NCI-H2107 (cell line): ENCODE data around the gene NDUFA11.

ENCODE experiments used
- DNase-seq: peaks from one replicate; lab custom pipeline; 2025; lab: John Stamatoyannopoulos, UW

The NDUFA11 gene

DNA sequence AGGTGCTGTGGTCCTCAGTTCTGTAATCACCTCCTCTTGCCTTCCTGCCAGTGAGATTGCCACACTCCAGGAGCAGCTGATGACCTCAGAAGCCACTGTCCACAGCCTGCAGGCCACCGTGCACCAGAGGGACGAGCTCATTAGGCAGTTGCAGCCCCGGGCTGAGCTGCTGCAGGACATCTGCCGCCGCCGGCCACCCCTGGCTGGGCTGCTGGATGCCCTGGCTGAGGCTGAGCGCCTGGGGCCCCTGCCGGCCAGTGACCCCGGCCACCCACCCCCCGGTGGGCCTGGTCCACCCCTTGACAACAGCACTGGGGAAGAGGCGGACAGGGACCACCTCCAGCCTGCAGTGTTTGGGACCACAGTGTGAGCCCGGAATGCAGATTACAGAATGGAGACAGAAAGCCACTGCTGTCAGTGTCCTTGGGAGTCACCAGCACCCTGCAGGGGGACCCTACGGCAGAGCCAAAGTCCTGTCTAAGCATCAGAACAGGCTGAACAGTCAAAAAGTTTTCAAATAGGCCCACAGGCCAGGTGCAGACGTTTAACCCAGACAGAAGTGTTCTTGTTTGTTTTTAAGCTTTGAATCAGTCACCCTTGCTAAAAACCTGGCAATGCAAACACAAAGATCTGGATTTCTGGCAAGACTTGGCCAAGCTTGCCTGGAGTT, 5.3 kb upstream of the NDUFA11 start:
- DNase-seq: no peak

DNA sequence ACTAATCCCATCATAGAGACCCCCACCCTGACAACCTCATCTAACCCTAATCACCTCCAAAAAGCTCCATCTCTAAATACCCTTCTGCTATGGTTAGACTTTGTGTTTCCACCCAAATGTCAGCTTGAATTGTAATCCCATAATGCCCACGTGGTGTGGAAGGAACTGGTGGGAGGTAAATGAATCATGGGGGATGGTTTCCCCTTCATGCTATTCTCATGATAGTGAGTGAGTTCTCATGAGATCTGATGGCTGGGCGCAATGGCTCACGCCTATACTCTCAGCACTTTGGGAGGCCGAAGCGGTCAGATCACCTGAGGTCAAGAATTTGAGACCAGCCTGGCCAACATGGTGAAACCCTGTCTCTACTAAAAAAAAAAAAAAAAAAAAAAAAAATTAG, 3.7 kb upstream of the NDUFA11 start:
- DNase-seq: no peak

- DNase-seq: no peak
Observed at GRCh38 chr19:5905114-5905778, 1.7 kb upstream of the NDUFA11 start.

GRCh38 chr19:5904352-5905113, 943 bp upstream of the NDUFA11 start, which contains the start of gene VMAC:
TSS of gene VMAC (plus strand) at chr19:5904872. CDS start at chr19:5904891, 19 bp downstream.
- peak; percentile 100 for DNase-seq

- DNase-seq: no peak
Observed at GRCh38 chr19:5903056-5903623, 450 bp downstream of the NDUFA11 start.

DNA sequence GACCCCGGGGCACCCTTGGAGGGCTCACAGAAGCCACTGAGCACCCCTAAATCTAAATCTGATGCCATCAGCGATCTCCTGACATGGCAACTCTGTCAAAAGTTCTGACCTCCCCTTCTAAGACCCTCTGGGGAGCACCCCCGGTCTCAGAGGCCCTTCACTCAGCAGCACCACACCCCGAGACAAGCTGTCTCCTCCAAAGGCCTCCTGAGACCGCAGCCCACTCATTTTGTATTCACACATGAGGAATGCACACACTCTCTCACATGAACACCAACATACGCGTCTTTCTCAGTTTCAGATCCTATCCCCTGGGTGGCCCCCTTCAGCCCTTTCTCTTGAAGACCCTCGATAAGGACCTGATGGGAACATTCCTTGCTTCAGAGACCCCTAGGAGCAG, 2.6 kb downstream of the NDUFA11 start:
- DNase-seq: no peak

DNA sequence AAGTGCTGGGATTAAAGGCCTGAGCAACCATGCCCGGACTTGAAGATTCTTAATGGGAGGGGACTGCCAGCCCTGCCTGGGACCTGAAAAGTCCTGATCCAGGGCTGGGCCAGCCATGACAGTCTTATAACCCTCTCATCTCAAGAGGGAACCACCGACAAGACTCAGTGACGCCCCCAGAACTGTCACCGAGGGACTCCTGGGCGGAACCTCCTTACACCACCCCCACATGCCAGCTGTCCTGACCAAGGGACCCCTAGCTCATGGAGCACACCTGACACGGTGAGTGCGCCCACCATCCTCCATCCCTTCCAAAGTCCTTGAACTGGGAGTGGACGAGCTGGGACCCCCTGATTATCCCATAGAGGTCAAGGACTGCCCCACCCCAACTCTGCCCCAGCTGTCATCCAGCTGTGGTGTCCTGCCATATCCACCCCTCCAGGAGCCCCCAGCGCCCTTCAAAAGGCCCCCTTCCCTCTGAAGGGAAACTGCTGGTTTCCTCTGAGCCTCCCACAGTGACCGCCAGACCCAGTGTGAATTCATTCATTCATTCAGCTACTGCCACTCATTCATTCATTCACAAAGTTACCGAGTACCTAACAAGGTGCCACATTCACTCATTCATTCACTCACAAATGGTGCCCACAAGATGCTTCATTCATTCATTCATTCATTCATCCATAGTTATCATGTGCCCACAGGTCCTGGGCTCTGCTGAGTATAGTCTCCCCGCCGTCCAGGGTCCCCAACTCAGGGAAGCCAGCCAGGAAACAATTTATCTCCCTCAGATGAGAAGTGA, 3.7 kb downstream of the NDUFA11 start:
- DNase-seq: no peak

- no peak for DNase-seq
Observed at GRCh38 chr19:5897189-5897969, 6.2 kb downstream of the NDUFA11 start.

DNA sequence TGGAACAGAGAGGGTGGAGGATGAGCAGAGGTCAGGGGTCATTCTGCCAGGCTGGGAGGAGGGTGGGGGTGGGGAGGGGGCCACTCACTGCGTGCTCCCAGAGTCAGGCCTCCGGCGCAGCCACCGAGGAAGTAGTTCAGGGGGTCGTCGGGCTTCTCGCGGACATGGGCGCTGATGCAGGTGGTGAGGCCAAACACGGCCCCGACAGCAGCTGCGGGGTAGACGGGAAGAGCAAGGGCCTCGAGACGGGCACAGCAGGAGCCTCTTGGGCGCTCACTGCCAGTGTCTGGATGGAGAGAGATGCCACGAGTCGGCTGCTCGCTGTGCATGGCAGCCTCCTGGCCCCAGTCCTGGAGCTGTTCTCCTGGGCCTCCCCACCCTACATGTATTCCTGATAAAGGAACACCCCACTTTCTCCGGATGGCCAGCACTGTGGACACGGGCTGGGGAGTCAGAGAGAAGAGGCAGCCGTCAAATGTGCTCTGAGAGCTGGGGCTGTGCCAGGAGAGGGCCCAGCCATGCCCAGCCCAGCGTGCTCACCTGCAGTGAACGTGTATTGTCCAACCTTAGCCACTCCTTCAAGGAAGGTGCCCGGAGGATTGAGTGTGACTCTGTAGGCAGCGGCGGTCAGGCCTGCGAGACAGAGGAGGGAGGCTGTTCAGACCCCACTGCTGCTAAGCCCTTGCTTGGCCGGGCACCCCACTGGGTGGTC, 7.1 kb downstream of the NDUFA11 start:
- DNase-seq: no peak

DNA sequence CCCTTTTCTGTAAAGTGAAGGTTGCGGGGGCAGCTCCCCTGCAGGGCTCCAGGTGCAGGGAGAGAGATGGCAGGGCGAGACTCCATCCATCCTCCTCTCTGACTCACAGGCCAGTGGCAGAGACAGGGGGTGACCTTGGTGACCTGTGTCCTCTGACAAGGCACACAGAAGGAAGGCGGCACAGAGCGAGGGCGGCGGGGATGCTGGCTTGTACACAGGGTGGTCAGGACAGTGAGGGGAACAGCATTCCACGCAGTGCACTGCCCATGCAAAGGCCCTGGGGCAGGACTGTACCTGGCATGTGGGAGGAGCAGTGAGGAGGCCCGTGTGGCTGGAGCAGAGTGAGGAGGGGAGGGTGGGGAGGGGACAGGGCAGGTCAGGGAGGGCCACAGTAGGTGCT, 7.7 kb downstream of the NDUFA11 start:
- DNase-seq: no peak

DNA sequence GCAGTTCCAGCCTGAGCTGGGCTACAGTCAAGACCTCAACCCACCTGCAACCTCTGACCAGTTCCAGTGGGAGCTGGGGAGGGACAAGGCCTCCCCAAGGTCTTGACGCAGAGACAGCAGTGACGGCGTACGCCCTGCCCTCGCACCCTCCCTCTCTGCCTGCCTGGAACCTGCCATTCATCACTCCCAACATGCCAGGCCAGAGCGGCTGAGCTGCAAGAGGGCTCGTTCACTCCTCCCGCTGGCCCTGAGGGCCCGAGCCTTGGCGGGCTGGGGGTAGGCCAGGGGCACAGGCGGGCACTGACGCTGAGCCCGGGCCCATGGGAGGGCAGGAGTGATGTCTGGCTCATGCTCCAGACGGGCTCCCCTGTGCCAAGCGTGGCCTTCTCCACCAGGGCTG, 8.2 kb downstream of the NDUFA11 start:
- DNase-seq: no peak

DNA sequence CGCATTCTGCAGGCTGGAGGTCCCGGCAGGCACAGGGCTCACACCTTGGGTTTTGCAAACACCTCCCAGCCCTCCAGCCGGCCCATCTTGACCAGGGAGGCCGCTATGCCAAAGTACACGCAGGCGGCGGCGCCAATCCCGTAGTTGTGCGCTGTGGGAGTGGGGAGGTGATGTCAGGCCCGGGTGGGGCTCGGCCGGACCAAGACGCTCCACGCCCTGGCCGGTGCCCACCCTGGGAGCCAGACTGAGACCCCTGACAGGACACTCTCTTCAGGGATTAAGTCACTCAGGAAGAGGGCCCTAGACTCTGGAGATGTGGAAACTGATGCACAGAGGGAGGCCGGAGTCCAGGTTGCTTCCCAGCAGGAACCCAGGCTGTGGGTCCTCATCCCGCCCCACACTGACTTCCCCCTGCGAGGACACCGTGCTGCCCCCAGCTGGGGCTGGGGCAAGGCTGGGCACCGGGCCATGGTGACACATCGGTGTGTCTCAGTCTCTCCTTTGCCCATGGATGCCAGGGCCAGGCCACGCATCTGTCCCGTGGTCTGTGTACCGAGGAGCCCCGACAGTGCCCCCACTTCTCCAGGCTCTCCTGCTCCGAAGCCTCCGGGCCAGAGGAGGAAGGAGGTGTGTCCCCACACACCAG, 8.8 kb downstream of the NDUFA11 start:
- DNase-seq: no peak

- DNase-seq: no peak
Observed at GRCh38 chr19:5893907-5894703, 9.5 kb downstream of the NDUFA11 start.

- no peak for DNase-seq
Observed at GRCh38 chr19:5893296-5893903, 10.2 kb downstream of the NDUFA11 start.

DNA sequence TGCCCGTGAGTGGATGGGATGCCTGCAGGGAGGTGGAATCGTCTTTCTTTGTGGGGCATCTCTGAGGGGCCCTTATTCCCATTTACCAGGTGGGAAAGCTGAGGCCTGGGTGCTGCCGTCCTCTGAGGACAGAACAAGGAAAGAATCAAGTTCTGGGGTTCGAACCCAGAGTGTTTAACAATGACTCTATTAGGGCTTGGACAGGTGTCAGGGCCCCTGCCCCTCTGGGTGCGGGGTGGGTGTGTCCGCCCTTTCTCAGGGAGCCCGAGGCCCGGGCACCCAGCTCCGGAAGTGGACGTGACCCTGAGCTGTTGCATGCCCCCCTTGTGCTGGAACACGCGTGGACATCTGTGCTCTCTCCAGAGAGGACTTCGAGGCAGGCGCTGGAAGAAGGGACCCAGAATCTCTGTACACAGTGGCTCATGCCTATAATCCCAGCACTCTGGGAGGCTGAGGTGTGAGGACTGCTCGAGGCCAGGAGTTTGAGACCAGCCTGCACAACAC, 10.8 kb downstream of the NDUFA11 start:
- DNase-seq: no peak

DNA sequence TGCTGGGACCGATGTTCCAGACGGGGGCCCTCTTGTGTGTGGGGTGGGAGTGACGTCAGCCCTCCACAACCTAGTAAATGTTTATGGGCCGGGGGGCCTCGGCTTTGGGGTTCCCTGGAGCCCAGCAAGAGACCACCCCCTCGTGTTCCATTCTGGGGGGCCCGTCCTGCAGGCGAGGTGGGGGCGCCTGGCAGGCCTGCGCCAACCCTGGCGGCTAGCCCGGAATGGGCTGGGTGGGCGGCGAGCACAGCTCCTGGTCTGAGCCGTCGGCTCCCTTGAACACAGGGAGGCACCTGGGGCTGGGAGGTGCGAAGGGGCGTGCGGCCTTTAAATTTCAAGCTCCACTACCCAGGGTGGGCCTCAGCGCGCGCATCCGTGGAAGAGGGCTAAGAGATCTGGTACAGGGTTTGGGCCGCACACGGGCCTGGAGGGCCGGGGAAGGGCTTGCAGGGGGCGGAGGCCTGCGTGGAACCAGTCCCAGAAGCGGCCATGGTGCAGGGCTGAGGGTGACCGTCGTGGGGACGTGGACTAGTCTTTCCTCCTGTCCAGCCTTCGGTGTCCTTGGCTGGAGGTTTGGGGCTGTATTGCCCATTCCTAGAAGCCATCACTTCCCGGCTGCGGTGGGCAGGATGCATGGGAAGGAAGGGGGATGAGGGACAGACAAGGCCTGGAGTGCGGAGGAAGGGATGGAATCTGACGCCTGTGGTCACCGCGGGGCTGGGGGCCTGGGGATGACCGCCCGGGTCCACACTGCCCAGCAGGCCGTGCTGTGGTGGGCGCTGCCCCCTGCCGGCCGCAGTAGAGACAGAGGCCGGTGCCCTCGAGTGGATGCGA, 11.4 kb downstream of the NDUFA11 start:
- DNase-seq: no peak

DNA sequence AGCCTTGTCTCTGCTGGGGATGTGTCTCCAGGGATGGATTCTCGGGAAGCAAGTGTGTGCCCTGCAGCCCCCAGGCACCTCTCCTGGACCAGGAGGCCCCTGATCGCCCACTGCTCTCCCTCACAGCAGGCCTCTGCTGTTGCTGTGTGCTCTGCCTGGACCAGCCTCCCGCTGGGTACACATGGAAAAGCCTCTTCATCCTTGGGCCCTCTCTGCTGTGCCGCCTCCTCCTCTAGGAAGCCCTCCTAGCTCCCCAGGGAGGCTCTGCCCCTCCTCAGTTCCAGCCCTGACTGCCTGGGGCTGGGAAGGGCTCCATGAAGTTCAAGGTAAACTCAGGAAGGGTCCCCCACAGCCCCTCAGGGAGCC, 12.0 kb downstream of the NDUFA11 start:
- no peak for DNase-seq

- no peak for DNase-seq
Observed at GRCh38 chr19:5890099-5890498, 13.5 kb downstream of the NDUFA11 start.
